ENCODE data around the gene NPAS3.

- TF ChIP-seq CTCF (IDR thresholded peaks at IDR 0.05) (no peak), POLR2A (IDR thresholded peaks at IDR 0.05) (no peak)
Measured at GRCh38 chr14:33742166-33742565, 803.5 kb downstream of the NPAS3 start.
